Peyer's patch (tissue), 4 donors: Measurements from ENCODE around the gene PRELID2.
A peak's percentile ranks its signal among the peaks of the same experiment; 100 is the strongest.

ENCODE experiments used
- CTCF ChIP-seq, 6 experiments: fragments of 450-650 bp in 4 of 6; fragments of 200-600 bp in 2 of 6; sonication (generic) in 1 of 6; IDR thresholded peaks; one replicate each; pipeline ENCODE4 v1.5.1; 2017 to 2019; ENCODE audit warnings: antibody characterized with exemption in 6 of 6, mild to moderate bottlenecking in 3 of 6, moderate library complexity in 1 of 6
- POLR2A ChIP-seq, 2 donors: fragments of 450-650 bp; IDR thresholded peaks; one replicate each; pipeline ENCODE4 v1.5.1; 2017; ENCODE audit warnings: antibody characterized with exemption in 2 of 2, mild to moderate bottlenecking in 2 of 2, moderate library complexity in 2 of 2

- peak in 3 of 6 experiments; percentile 17 to 43 (median 35) for TF ChIP-seq CTCF (IDR thresholded peaks at IDR 0.05)
- TF ChIP-seq POLR2A (IDR thresholded peaks at IDR 0.05) = peak; percentile 74 to 83
Measured at GRCh38 chr5:145834917-145835847, at the start of gene PRELID2.
